ENCODE data around the gene ERICH2. TPM values are rescaled to one million over a fixed set of nuclear protein-coding genes. Genes with fewer than 3 reads are reported as not detected.

ERICH2 gene
- total RNA-seq, 2 donors from 2014 or later: 0.73 TPM; not detected in 1

GRCh38 chr2:170828533-170828916 is 58.3 kb downstream of the ERICH2 start:
- Histone ChIP-seq H3K4me3 (no peak overlapping the region), H3K36me3 (no peaks in the 10 kb centered on the region), H3K4me1 (replicated peaks) (no peaks in the 10 kb centered on the region), H3K9me3 (no peaks in the 10 kb centered on the region), H3K27ac (no peak overlapping the region), H3K27me3 (replicated peaks; ENCODE audit: insufficient read depth) (no peaks in the 10 kb centered on the region)
- intact Hi-C loops (cut with DNase I): no loop called here
- no peak for DNase-seq (ENCODE audit: low spot score)
- TF ChIP-seq POLR2AphosphoS5 (IDR thresholded peaks at IDR 0.05) (no peak), CTCF (IDR thresholded peaks at IDR 0.05) (no peak), POLR2A (IDR thresholded peaks at IDR 0.05) (no peak)
- 76% methylated on average over 5 of the region's 5 CpGs for WGBS

- TF ChIP-seq POLR2AphosphoS5 (IDR thresholded peaks at IDR 0.05): no peak
- intact Hi-C loops (cut with DNase I): no loop called here
- Histone ChIP-seq H3K4me3 (no peak overlapping the region), H3K27ac (no peak overlapping the region), H3K9me3 (no peaks in the 10 kb centered on the region), H3K36me3 (no peaks in the 10 kb centered on the region), H3K27me3 (replicated peaks; ENCODE audit: insufficient read depth) (no peaks in the 10 kb centered on the region), H3K4me1 (replicated peaks) (no peaks in the 10 kb centered on the region)
- 45% methylated on average over 2 of the region's 2 CpGs for WGBS
- no peak for DNase-seq (ENCODE audit: low spot score)
Observed at GRCh38 chr2:170829036-170829435, 58.9 kb downstream of the ERICH2 start.

- Histone ChIP-seq H3K36me3 (no peaks in the 10 kb centered on the region), H3K4me3 (no peak overlapping the region), H3K27me3 (replicated peaks; ENCODE audit: insufficient read depth) (no peaks in the 10 kb centered on the region), H3K9me3 (no peaks in the 10 kb centered on the region), H3K27ac (no peak overlapping the region), H3K4me1 (replicated peaks) (no peaks in the 10 kb centered on the region)
- intact Hi-C loops (cut with DNase I): no loop called here
- 89% methylated on average over 3 of the region's 3 CpGs for WGBS
- TF ChIP-seq CTCF (IDR thresholded peaks at IDR 0.05): no peak
- TF ChIP-seq POLR2A (IDR thresholded peaks at IDR 0.05): no peak
- TF ChIP-seq POLR2AphosphoS5 (IDR thresholded peaks at IDR 0.05): no peak
- no peak for DNase-seq (ENCODE audit: low spot score)
Observed at GRCh38 chr2:170830166-170830565, 60.0 kb downstream of the ERICH2 start.

- H3K27ac ChIP-seq: no peak overlapping the region
- TF ChIP-seq POLR2A (IDR thresholded peaks at IDR 0.05) (no peak), POLR2AphosphoS5 (IDR thresholded peaks at IDR 0.05) (no peak), CTCF (IDR thresholded peaks at IDR 0.05) (no peak)
- H3K4me1 ChIP-seq (replicated peaks): no peaks in the 10 kb centered on the region
- no peak overlapping the region for H3K4me3 ChIP-seq
- DNase-seq (ENCODE audit: low spot score): no peak
- intact Hi-C loops (cut with DNase I): no loop called here
- WGBS: 96% methylated on average over 4 of the region's 4 CpGs
- H3K9me3 ChIP-seq: no peaks in the 10 kb centered on the region
- no peaks in the 10 kb centered on the region for H3K27me3 ChIP-seq (replicated peaks; ENCODE audit: insufficient read depth)
- no peaks in the 10 kb centered on the region for H3K36me3 ChIP-seq
Observed at GRCh38 chr2:170831115-170831514, 60.9 kb downstream of the ERICH2 start.

- no peak overlapping the region for H3K27ac ChIP-seq
- DNase-seq (ENCODE audit: low spot score): no peak
Observed at GRCh38 chr2:170836027-170836426, 65.8 kb downstream of the ERICH2 start.

GRCh38 chr2:170840717-170841210 is 70.6 kb downstream of the ERICH2 start:
- 89% methylated on average over 4 of the region's 4 CpGs for WGBS
- intact Hi-C loops (cut with DNase I): no loop called here
- Histone ChIP-seq H3K4me1 (replicated peaks) (no peaks in the 10 kb centered on the region), H3K27ac (no peak overlapping the region), H3K4me3 (no peak overlapping the region), H3K36me3 (no peaks in the 10 kb centered on the region), H3K27me3 (replicated peaks; ENCODE audit: insufficient read depth) (no peaks in the 10 kb centered on the region), H3K9me3 (no peaks in the 10 kb centered on the region)
- DNase-seq (ENCODE audit: low spot score): no peak
- TF ChIP-seq POLR2AphosphoS5 (IDR thresholded peaks at IDR 0.05) (no peak), CTCF (IDR thresholded peaks at IDR 0.05) (no peak), POLR2A (IDR thresholded peaks at IDR 0.05) (no peak)

More at GRCh38 chr2:170836027-170836426, 65.8 kb downstream of the ERICH2 start:
- Histone ChIP-seq H3K36me3 (no peaks in the 10 kb centered on the region), H3K4me1 (replicated peaks) (no peaks in the 10 kb centered on the region), H3K4me3 (no peak overlapping the region), H3K27me3 (replicated peaks; ENCODE audit: insufficient read depth) (no peaks in the 10 kb centered on the region), H3K9me3 (no peaks in the 10 kb centered on the region)
- WGBS: 68% methylated on average over 5 of the region's 5 CpGs
- intact Hi-C loops (cut with DNase I): no loop called here
- no peak for TF ChIP-seq POLR2AphosphoS5 (IDR thresholded peaks at IDR 0.05)
